WTC11 (cell line): ENCODE results near the gene AGMAT. TPM values are rescaled to one million over a fixed set of nuclear protein-coding genes. Genes with fewer than 3 reads are reported as not detected.

Source experiments
- ATAC-seq: fragments of 200-7000 bp; cut with Tn5 transposase; 2 replicates; pipeline ENCODE4 v1.10.0; 2021; ENCODE audit warnings: mild to moderate bottlenecking, moderate library complexity
- CTCF ChIA-PET: fragments of 300-600 bp; sonication (Branson Sonifier 250); formaldehyde crosslinking; loops from one replicate; lab custom pipeline; 2021; ENCODE audit warnings: antibody characterized with exemption; lab: Charles Lee
- POLR2A ChIA-PET: fragments of 350-600 bp; sonication (Branson Sonifier 250); formaldehyde crosslinking; loops from one replicate; lab custom pipeline; 2021; ENCODE audit warnings: antibody characterized with exemption; lab: Charles Lee
- DNase-seq: peaks from one replicate; pipeline ENCODE4 v3.0.0; 2021; ENCODE audit warnings: low spot score
- H3K27ac Mint-ChIP-seq: 2 replicates; pipeline ENCODE4 v1.8.0; 2021; ENCODE audit warnings: mixed read lengths
- H3K27me3 Mint-ChIP-seq: 2 replicates; pipeline ENCODE4 v1.8.0; 2021; ENCODE audit warnings: low read depth, mild to moderate bottlenecking, moderate library complexity, mixed read lengths
- H3K36me3 Mint-ChIP-seq: 2 replicates; pipeline ENCODE4 v1.8.0; 2021; ENCODE audit warnings: mixed read lengths
- H3K4me1 Mint-ChIP-seq: 2 replicates; pipeline ENCODE4 v1.8.0; 2022; ENCODE audit warnings: mixed read lengths
- H3K4me3 Mint-ChIP-seq: 2 replicates; pipeline ENCODE4 v1.8.0; 2021; ENCODE audit warnings: mild to moderate bottlenecking, moderate library complexity, mixed read lengths
- H3K9me3 Mint-ChIP-seq: 2 replicates; pipeline ENCODE4 v1.8.0; 2021; ENCODE audit warnings: mixed read lengths
- CREM ChIP-seq: sonication (generic); formaldehyde crosslinking; IDR thresholded peaks from 2 replicates; pipeline ENCODE4 v1.8.1; 2022; ENCODE audit warnings: mild to moderate bottlenecking, missing genetic modification reagents, moderate library complexity
- ELF4 ChIP-seq: sonication (generic); formaldehyde crosslinking; IDR thresholded peaks from 2 replicates; pipeline ENCODE4 v1.8.1; 2022; ENCODE audit warnings: low read depth, mild to moderate bottlenecking, moderate library complexity, missing genetic modification reagents
- EMX1 ChIP-seq: fragments of 250-450 bp; sonication (Bioruptor Pico); IDR thresholded peaks from 2 replicates; pipeline ENCODE4 v1.8.0; 2021; ENCODE audit warnings: mild to moderate bottlenecking
- GABPB1 ChIP-seq: sonication (generic); formaldehyde crosslinking; IDR thresholded peaks from 2 replicates; pipeline ENCODE4 v1.8.1; 2023; ENCODE audit warnings: mild to moderate bottlenecking, missing genetic modification reagents
- HMGA2 ChIP-seq: fragments of 250-450 bp; sonication (Bioruptor Pico); IDR thresholded peaks from 2 replicates; pipeline ENCODE4 v1.4.0; 2021; ENCODE audit warnings: mild to moderate bottlenecking, moderate library complexity
- JAZF1 ChIP-seq: fragments of 250-450 bp; sonication (Bioruptor Pico); IDR thresholded peaks from 2 replicates; pipeline ENCODE4 v1.9.0; 2021; ENCODE audit warnings: moderate library complexity, mild to moderate bottlenecking, inconsistent platforms
- NFATC4 ChIP-seq: fragments of 250-450 bp; sonication (Bioruptor Pico); IDR thresholded peaks from 2 replicates; pipeline ENCODE4 v1.9.0; 2021; ENCODE audit warnings: mild to moderate bottlenecking
- NR2C2 ChIP-seq: sonication (generic); formaldehyde crosslinking; IDR thresholded peaks from 2 replicates; pipeline ENCODE4 v1.8.0; 2022; ENCODE audit warnings: mild to moderate bottlenecking, missing genetic modification reagents
- NR3C1 ChIP-seq: sonication (generic); formaldehyde crosslinking; conservative IDR thresholded peaks from 2 replicates; pipeline ENCODE4 v1.8.1; 2023; ENCODE audit warnings: low read depth, mild to moderate bottlenecking, missing genetic modification reagents
- SMAD4 ChIP-seq: sonication (generic); formaldehyde crosslinking; IDR thresholded peaks from 2 replicates; pipeline ENCODE4 v1.8.0; 2022; ENCODE audit warnings: mild to moderate bottlenecking, missing genetic modification reagents
- SOX15 ChIP-seq: fragments of 250-450 bp; sonication (Bioruptor Pico); IDR thresholded peaks from 2 replicates; pipeline ENCODE4 v1.9.0; 2021; ENCODE audit warnings: mild to moderate bottlenecking
- ZNF219 ChIP-seq: sonication (generic); formaldehyde crosslinking; IDR thresholded peaks from 2 replicates; pipeline ENCODE4 v1.8.0; 2023; ENCODE audit warnings: missing genetic modification reagents, mild to moderate bottlenecking, borderline replicate concordance
- ZNF416 ChIP-seq: fragments of 250-450 bp; sonication (Bioruptor Pico); IDR thresholded peaks from 2 replicates; pipeline ENCODE4 v1.9.0; 2021; ENCODE audit warnings: mild to moderate bottlenecking, inconsistent platforms
- ZNF671 ChIP-seq: fragments of 250-450 bp; sonication (Bioruptor Pico); IDR thresholded peaks from 2 replicates; pipeline ENCODE4 v1.8.0; 2021; ENCODE audit warnings: mild to moderate bottlenecking
- total RNA-seq: library from RNA; stranded (reverse); gene quantifications from 3 replicates; pipeline ENCODE4 v1.2.3, GENCODE V29; 2021
- TF ChIP-seq, protein P1 (sequence below): fragments of 250-450 bp; sonication (Bioruptor Pico); IDR thresholded peaks from 2 replicates; pipeline ENCODE4 v1.9.0; 2021; ENCODE audit warnings: mild to moderate bottlenecking
- TF ChIP-seq, protein P2 (sequence below): sonication (generic); formaldehyde crosslinking; IDR thresholded peaks from 2 replicates; pipeline ENCODE4 v1.8.0; 2023; ENCODE audit warnings: mild to moderate bottlenecking, missing genetic modification reagents
- TF ChIP-seq, protein P3 (sequence below): fragments of 250-450 bp; sonication (Bioruptor Pico); IDR thresholded peaks from 2 replicates; pipeline ENCODE4 v1.8.0; 2021; ENCODE audit warnings: mild to moderate bottlenecking
- TF ChIP-seq, protein P4 (sequence below): sonication (generic); formaldehyde crosslinking; IDR thresholded peaks from 2 replicates; pipeline ENCODE4 v1.8.1; 2023; ENCODE audit warnings: mild to moderate bottlenecking, missing genetic modification reagents, moderate library complexity
- TF ChIP-seq, protein P5 (sequence below): sonication (generic); formaldehyde crosslinking; IDR thresholded peaks from 2 replicates; pipeline ENCODE4 v1.8.0; 2022; ENCODE audit warnings: mild to moderate bottlenecking, missing genetic modification reagents
- TF ChIP-seq, protein P6 (sequence below): sonication (generic); formaldehyde crosslinking; IDR thresholded peaks from 2 replicates; pipeline ENCODE4 v1.8.1; 2023; ENCODE audit warnings: mild to moderate bottlenecking, missing genetic modification reagents, moderate library complexity
- TF ChIP-seq, protein P7 (sequence below): sonication (generic); formaldehyde crosslinking; conservative IDR thresholded peaks from 2 replicates; pipeline ENCODE4 v1.8.1; 2023; ENCODE audit warnings: mild to moderate bottlenecking, low read depth, missing genetic modification reagents, moderate library complexity
- TF ChIP-seq, protein P8 (sequence below): sonication (generic); formaldehyde crosslinking; conservative IDR thresholded peaks from 2 replicates; pipeline ENCODE4 v1.8.1; 2022; ENCODE audit warnings: mild to moderate bottlenecking, missing genetic modification reagents

AGMAT gene
- total RNA-seq, 1 experiment from 2014 or later: 5.5 TPM

DNA sequence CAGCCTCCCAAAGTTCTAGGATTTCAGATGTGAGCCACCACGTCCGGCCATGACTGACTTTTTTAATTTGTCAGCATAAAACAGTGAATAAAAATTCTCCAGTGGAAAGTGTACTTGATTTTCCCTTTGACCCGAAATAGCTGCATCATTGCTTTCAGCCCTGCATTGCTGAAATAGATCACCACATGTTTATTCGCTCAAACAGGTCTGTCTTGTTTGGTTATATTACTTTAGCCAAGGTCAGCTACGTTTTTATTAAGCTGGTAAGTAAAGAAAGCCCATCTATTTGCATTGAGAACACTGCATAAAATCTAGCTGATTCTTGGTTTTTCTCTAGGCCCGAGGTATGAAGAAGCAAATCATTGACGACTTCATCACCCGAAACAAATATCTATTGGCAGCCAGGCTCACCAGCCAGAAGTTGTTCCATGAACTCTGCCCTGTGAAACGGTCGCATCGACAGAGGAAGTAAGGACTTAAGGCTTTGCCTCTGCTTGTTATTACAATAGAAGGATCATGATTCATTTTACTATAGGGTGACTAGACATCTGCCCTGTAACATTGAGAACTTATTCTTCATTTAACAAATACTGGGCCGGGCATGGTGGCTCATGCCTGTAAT lies 25.6 kb downstream of the AGMAT start (continued):
- TF ChIP-seq, protein P1, sequence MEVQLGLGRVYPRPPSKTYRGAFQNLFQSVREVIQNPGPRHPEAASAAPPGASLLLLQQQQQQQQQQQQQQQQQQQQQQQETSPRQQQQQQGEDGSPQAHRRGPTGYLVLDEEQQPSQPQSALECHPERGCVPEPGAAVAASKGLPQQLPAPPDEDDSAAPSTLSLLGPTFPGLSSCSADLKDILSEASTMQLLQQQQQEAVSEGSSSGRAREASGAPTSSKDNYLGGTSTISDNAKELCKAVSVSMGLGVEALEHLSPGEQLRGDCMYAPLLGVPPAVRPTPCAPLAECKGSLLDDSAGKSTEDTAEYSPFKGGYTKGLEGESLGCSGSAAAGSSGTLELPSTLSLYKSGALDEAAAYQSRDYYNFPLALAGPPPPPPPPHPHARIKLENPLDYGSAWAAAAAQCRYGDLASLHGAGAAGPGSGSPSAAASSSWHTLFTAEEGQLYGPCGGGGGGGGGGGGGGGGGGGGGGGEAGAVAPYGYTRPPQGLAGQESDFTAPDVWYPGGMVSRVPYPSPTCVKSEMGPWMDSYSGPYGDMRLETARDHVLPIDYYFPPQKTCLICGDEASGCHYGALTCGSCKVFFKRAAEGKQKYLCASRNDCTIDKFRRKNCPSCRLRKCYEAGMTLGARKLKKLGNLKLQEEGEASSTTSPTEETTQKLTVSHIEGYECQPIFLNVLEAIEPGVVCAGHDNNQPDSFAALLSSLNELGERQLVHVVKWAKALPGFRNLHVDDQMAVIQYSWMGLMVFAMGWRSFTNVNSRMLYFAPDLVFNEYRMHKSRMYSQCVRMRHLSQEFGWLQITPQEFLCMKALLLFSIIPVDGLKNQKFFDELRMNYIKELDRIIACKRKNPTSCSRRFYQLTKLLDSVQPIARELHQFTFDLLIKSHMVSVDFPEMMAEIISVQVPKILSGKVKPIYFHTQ (CRISPR knock-in tag): no peak
- TF ChIP-seq CREM (CRISPR knock-in tag) (no peak), NFATC4 (CRISPR knock-in tag) (no peak), NR3C1 (CRISPR knock-in tag) (no peak), EMX1 (no peak), ZNF219 (CRISPR knock-in tag) (no peak)
- TF ChIP-seq, all 79 proteins: peak for 0

DNA sequence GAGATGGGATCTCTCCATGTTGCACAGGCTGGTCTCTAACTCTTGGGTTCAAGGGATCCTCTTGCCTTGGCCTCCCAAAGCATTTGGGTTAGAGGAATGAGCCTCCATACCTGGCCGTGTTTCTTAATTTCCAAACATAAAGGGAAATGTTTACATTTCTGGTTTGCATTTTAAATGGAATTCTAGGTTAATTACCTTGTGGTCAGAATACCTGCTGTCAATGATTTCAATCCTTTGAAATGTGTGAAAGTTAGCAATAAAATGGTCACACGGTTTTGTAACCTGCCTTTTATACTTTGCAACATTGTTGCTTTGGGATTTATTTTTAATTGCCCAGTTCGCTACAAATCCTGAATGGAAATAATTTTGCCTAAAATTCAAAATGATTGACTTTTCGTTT lies 26.3 kb downstream of the AGMAT start:
- H3K27me3 Mint-ChIP-seq: no peaks in the 10 kb centered on the region
- no peak for DNase-seq
- no peaks in the 10 kb centered on the region for H3K4me1 Mint-ChIP-seq
- no peak overlapping the region for H3K4me3 Mint-ChIP-seq
- no peak for ATAC-seq
- ChIA-PET CTCF (interaction anchor here (0.7 kb wide), 1 partner anchor 9 kb away, joined by 3 read pairs; no protein-coding TSS in a partner anchor), POLR2A (no interaction called here)
- peaks cover 23% of the 10 kb centered on the region for H3K36me3 Mint-ChIP-seq
- TF ChIP-seq, protein P2, sequence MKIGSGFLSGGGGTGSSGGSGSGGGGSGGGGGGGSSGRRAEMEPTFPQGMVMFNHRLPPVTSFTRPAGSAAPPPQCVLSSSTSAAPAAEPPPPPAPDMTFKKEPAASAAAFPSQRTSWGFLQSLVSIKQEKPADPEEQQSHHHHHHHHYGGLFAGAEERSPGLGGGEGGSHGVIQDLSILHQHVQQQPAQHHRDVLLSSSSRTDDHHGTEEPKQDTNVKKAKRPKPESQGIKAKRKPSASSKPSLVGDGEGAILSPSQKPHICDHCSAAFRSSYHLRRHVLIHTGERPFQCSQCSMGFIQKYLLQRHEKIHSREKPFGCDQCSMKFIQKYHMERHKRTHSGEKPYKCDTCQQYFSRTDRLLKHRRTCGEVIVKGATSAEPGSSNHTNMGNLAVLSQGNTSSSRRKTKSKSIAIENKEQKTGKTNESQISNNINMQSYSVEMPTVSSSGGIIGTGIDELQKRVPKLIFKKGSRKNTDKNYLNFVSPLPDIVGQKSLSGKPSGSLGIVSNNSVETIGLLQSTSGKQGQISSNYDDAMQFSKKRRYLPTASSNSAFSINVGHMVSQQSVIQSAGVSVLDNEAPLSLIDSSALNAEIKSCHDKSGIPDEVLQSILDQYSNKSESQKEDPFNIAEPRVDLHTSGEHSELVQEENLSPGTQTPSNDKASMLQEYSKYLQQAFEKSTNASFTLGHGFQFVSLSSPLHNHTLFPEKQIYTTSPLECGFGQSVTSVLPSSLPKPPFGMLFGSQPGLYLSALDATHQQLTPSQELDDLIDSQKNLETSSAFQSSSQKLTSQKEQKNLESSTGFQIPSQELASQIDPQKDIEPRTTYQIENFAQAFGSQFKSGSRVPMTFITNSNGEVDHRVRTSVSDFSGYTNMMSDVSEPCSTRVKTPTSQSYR (CRISPR knock-in tag): no peak
- TF ChIP-seq NR3C1 (CRISPR knock-in tag) (no peak), JAZF1 (CRISPR knock-in tag) (no peak), SOX15 (CRISPR knock-in tag) (no peak), ZNF671 (no peak), GABPB1 (CRISPR knock-in tag) (no peak)
- TF ChIP-seq, protein P3, sequence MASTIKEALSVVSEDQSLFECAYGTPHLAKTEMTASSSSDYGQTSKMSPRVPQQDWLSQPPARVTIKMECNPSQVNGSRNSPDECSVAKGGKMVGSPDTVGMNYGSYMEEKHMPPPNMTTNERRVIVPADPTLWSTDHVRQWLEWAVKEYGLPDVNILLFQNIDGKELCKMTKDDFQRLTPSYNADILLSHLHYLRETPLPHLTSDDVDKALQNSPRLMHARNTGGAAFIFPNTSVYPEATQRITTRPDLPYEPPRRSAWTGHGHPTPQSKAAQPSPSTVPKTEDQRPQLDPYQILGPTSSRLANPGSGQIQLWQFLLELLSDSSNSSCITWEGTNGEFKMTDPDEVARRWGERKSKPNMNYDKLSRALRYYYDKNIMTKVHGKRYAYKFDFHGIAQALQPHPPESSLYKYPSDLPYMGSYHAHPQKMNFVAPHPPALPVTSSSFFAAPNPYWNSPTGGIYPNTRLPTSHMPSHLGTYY: no peak
- TF ChIP-seq, protein P4, sequence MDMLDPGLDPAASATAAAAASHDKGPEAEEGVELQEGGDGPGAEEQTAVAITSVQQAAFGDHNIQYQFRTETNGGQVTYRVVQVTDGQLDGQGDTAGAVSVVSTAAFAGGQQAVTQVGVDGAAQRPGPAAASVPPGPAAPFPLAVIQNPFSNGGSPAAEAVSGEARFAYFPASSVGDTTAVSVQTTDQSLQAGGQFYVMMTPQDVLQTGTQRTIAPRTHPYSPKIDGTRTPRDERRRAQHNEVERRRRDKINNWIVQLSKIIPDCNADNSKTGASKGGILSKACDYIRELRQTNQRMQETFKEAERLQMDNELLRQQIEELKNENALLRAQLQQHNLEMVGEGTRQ (CRISPR knock-in tag): no peak
- TF ChIP-seq, protein P5, sequence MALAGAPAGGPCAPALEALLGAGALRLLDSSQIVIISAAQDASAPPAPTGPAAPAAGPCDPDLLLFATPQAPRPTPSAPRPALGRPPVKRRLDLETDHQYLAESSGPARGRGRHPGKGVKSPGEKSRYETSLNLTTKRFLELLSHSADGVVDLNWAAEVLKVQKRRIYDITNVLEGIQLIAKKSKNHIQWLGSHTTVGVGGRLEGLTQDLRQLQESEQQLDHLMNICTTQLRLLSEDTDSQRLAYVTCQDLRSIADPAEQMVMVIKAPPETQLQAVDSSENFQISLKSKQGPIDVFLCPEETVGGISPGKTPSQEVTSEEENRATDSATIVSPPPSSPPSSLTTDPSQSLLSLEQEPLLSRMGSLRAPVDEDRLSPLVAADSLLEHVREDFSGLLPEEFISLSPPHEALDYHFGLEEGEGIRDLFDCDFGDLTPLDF (CRISPR knock-in tag): no peak
- H3K27ac Mint-ChIP-seq: no peak overlapping the region
- H3K9me3 Mint-ChIP-seq: no peaks in the 10 kb centered on the region

DNA sequence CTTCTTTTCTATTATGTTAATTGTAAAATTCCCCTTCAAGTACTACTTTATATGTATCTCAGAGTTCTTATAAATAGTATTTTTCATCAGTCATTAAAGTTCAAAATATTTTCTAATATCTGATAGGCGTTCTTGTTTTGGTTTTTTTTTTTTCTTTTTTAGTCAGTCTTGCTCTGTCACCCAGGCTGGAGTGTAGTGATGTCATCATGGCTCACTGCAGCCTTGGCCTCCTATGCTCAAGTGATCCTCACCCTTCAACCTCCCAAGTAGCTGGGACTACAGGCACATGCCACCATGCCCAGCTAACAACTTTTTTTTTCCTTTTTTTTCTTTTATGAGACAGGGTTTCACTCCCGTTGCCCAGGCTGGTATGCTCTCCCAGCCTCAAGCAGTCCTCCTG lies 27.3 kb downstream of the AGMAT start:
- Mint-ChIP-seq H3K27me3 (no peaks in the 10 kb centered on the region), H3K4me3 (no peak overlapping the region), H3K4me1 (no peaks in the 10 kb centered on the region), H3K36me3 (peaks cover 16% of the 10 kb centered on the region), H3K9me3 (no peaks in the 10 kb centered on the region), H3K27ac (no peak overlapping the region)
- DNase-seq (no peak), ATAC-seq (no peak)
- ChIA-PET POLR2A (no interaction called here), CTCF (no interaction called here)
- TF ChIP-seq NR2C2 (CRISPR knock-in tag) (no peak), SMAD4 (no peak), ELF4 (no peak), HMGA2 (CRISPR knock-in tag) (no peak), ZNF416 (CRISPR knock-in tag) (no peak)
- TF ChIP-seq, protein P6, sequence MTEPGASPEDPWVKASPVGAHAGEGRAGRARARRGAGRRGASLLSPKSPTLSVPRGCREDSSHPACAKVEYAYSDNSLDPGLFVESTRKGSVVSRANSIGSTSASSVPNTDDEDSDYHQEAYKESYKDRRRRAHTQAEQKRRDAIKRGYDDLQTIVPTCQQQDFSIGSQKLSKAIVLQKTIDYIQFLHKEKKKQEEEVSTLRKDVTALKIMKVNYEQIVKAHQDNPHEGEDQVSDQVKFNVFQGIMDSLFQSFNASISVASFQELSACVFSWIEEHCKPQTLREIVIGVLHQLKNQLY (CRISPR knock-in tag): no peak
- TF ChIP-seq, protein P7, sequence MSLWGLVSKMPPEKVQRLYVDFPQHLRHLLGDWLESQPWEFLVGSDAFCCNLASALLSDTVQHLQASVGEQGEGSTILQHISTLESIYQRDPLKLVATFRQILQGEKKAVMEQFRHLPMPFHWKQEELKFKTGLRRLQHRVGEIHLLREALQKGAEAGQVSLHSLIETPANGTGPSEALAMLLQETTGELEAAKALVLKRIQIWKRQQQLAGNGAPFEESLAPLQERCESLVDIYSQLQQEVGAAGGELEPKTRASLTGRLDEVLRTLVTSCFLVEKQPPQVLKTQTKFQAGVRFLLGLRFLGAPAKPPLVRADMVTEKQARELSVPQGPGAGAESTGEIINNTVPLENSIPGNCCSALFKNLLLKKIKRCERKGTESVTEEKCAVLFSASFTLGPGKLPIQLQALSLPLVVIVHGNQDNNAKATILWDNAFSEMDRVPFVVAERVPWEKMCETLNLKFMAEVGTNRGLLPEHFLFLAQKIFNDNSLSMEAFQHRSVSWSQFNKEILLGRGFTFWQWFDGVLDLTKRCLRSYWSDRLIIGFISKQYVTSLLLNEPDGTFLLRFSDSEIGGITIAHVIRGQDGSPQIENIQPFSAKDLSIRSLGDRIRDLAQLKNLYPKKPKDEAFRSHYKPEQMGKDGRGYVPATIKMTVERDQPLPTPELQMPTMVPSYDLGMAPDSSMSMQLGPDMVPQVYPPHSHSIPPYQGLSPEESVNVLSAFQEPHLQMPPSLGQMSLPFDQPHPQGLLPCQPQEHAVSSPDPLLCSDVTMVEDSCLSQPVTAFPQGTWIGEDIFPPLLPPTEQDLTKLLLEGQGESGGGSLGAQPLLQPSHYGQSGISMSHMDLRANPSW (CRISPR knock-in tag): no peak
- TF ChIP-seq, protein P8, sequence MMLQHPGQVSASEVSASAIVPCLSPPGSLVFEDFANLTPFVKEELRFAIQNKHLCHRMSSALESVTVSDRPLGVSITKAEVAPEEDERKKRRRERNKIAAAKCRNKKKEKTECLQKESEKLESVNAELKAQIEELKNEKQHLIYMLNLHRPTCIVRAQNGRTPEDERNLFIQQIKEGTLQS (CRISPR knock-in tag): no peak
